Upper lobe of left lung (tissue), 6 donors: ENCODE results near the gene EXOC3L4. TPM values are rescaled to one million over a fixed set of nuclear protein-coding genes. Genes with fewer than 3 reads are reported as not detected.

Experiments used
- ATAC-seq, 2 donors: fragments of 200-7000 bp; cut with Tn5 transposase; one replicate each; pipeline ENCODE4 v1.9.1; 2022; ENCODE audit warnings: mild to moderate bottlenecking in 2 of 2, moderate library complexity in 2 of 2; ENCODE audit not compliant: low FRiP score in 2 of 2
- DNase-seq, 2 donors: peaks; one replicate each; pipeline ENCODE4 v3.0.0-alpha.2; 2019 to 2020
- H3K27ac ChIP-seq, 4 donors: fragments of 200-600 bp; sonication (generic); one replicate each; pipeline ENCODE4 v1.5.1; 2016 to 2019
- H3K27me3 ChIP-seq, 4 donors: fragments of 200-600 bp; sonication (generic); one replicate each; pipeline ENCODE4 v1.5.1; 2017 to 2019
- H3K36me3 ChIP-seq, 4 donors: fragments of 200-600 bp; sonication (generic); one replicate each; pipeline ENCODE4 v1.5.1; 2016 to 2019
- H3K4me1 ChIP-seq, 4 donors: fragments of 200-600 bp; sonication (generic); one replicate each; pipeline ENCODE4 v1.5.1; 2018 to 2019
- H3K4me3 ChIP-seq, 4 donors: fragments of 200-600 bp; sonication (generic); one replicate each; pipeline ENCODE4 v1.5.1; 2017 to 2019; ENCODE audit warnings: mild to moderate bottlenecking in 2 of 4, moderate library complexity in 1 of 4
- H3K9me3 ChIP-seq, 4 donors: fragments of 200-600 bp; sonication (generic); one replicate each; pipeline ENCODE4 v1.5.1; 2018 to 2019
- EP300 ChIP-seq, 4 donors: sonication (generic); formaldehyde crosslinking; IDR thresholded peaks; one replicate each; pipeline ENCODE4 v1.5.1; 2017; ENCODE audit warnings: antibody characterized with exemption in 4 of 4, control low read depth in 2 of 4
- POLR2A ChIP-seq, 4 donors: fragments of 450-650 bp; IDR thresholded peaks; one replicate each; pipeline ENCODE4 v1.5.1; 2016 to 2017; ENCODE audit warnings: antibody characterized with exemption in 4 of 4, mild to moderate bottlenecking in 2 of 4
- POLR2AphosphoS5 ChIP-seq, 2 donors: sonication (generic); formaldehyde crosslinking; IDR thresholded peaks; one replicate each; pipeline ENCODE4 v1.5.1; 2017; ENCODE audit warnings: antibody characterized with exemption in 2 of 2
- WGBS, 2 donors: methylation state at CpG; one replicate each; pipeline ENCODE4 v1.1.5; 2017 to 2018; 5-methylcytosine and 5-hydroxymethylcytosine counted together
- total RNA-seq, 6 donors: library from RNA; depleted of rRNA in 4 of 6; stranded (reverse); fragments of >200 nt in 4 of 6; gene quantifications; one replicate each; pipeline versions ENCODE4 v1.1.0 to v1.2.1, GENCODE V29; 2016 to 2021
- TF ChIP-seq, protein P1 (sequence below), 6 experiments: fragments of 450-650 bp in 4 of 6; fragments of 200-600 bp in 2 of 6; sonication (generic) in 2 of 6; IDR thresholded peaks; one replicate each; pipeline ENCODE4 v1.5.1; 2016 to 2019; ENCODE audit warnings: antibody characterized with exemption in 6 of 6
- donor health status: DM: no; HTN: no; CAD: no; lungs with moderate emphysema.
- donor health status: DM: no; HTN: yes; CAD: no; lungs with severe emphysema.

The EXOC3L4 gene
- total RNA-seq, 6 donors from 2014 or later, result 0.30 to 7.6 (median 2.9) TPM

DNA sequence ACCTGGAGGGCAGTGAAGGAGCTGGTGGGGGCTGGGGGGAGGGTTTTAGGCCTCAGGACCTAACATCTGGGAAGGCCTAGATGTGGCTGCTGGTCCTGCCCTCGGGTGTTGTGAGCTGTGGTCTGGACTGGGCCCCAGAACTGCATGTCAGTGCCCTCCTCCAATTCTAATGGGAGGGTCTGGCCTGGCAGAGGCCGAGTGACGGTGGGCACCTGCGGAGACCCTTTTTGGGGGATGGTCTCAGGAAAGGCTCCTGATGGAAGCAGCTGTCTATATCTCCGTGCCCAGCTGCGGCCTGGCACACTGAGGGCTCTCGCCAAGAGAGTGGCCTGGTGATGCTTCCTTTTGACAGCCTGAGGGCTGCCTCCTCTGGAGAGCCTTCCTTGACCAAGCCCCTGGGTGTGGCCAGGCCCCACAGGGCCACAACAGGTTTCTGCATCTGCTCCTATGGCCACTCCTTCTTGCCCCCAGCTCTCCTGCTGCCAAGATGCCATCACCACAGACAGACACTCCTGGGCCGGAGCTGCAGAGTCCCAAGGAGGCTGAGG, 5.3 kb downstream of the EXOC3L4 start:
- DNase-seq (peak in 1 of 2 donors; percentile 44), ATAC-seq (no peak)
- H3K4me1 ChIP-seq, result peaks cover 21 to 34% (median 26%) of the 10 kb centered on the region in 4 donors
- TF ChIP-seq, protein P1, sequence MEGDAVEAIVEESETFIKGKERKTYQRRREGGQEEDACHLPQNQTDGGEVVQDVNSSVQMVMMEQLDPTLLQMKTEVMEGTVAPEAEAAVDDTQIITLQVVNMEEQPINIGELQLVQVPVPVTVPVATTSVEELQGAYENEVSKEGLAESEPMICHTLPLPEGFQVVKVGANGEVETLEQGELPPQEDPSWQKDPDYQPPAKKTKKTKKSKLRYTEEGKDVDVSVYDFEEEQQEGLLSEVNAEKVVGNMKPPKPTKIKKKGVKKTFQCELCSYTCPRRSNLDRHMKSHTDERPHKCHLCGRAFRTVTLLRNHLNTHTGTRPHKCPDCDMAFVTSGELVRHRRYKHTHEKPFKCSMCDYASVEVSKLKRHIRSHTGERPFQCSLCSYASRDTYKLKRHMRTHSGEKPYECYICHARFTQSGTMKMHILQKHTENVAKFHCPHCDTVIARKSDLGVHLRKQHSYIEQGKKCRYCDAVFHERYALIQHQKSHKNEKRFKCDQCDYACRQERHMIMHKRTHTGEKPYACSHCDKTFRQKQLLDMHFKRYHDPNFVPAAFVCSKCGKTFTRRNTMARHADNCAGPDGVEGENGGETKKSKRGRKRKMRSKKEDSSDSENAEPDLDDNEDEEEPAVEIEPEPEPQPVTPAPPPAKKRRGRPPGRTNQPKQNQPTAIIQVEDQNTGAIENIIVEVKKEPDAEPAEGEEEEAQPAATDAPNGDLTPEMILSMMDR (IDR thresholded peaks at IDR 0.05), result no peak
- TF ChIP-seq POLR2A (IDR thresholded peaks at IDR 0.05) (no peak), POLR2AphosphoS5 (IDR thresholded peaks at IDR 0.05) (no peak), EP300 (IDR thresholded peaks at IDR 0.05) (no peak)
- WGBS, 2 donors, result 29 to 85% methylated on average over 1 to 8 of the region's 8 CpGs
- H3K9me3 ChIP-seq, result no peaks in the 10 kb centered on the region
- no peak overlapping the region for H3K27ac ChIP-seq
- no peak overlapping the region for H3K4me3 ChIP-seq
- no peaks in the 10 kb centered on the region for H3K36me3 ChIP-seq
- peaks cover 0 to 33% (median 19%) of the 10 kb centered on the region in 4 donors for H3K27me3 ChIP-seq

DNA sequence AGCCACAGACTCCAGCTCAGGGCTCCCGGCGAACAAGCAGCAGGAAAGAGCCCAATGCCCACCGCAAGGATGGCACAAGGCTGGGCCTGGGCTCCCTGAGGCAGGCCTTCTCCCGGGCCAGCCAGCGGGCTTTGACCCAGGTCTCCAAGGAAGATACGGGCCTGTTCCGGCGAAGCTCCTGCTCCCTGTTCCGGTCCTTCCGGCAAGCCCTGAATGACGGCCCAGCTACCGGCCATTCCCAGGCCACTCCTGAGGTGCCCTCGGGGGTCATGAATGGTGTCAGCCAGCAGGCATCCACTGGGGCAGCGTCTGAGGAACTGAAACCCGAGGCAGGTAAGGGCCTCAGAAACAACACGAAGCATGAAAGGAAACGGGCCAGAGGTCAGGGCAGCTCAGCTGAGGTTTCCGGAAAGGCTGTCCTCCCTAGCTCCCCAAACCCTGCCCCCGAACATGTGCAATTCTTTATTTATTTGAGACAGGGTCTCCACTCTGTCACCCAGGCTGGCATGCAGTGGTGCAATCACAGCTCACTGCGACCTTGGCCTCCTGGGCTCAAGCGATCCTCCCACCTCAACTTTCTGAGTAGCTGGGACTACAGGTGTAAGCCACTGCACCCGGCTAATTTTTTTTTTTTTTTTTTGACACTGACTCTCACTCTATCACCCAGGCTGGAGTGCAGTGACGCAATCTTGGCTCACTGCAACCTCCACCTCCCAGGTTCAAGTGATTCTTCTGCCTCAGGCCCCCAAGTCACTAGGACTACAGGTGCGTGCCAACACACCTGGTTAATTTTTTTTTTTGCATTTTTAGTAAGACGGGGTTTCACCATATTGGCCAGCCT, 6.0 kb downstream of the EXOC3L4 start:
- no peaks in the 10 kb centered on the region for H3K9me3 ChIP-seq
- WGBS, 2 donors, result 66 to 82% methylated on average over 12 to 24 of the region's 25 CpGs
- H3K4me3 ChIP-seq, result no peak overlapping the region
- peaks cover 26 to 37% (median 28%) of the 10 kb centered on the region in 4 donors for H3K4me1 ChIP-seq
- peak; percentile 47 to 72 for DNase-seq
- peaks cover 0 to 34% (median 20%) of the 10 kb centered on the region in 4 donors for H3K27me3 ChIP-seq
- no peaks in the 10 kb centered on the region for H3K36me3 ChIP-seq
- TF ChIP-seq, protein P1 (IDR thresholded peaks at IDR 0.05), result no peak
- TF ChIP-seq POLR2A (IDR thresholded peaks at IDR 0.05) (no peak), EP300 (IDR thresholded peaks at IDR 0.05) (no peak), POLR2AphosphoS5 (IDR thresholded peaks at IDR 0.05) (no peak)
- no peak overlapping the region for H3K27ac ChIP-seq
- no peak for ATAC-seq

DNA sequence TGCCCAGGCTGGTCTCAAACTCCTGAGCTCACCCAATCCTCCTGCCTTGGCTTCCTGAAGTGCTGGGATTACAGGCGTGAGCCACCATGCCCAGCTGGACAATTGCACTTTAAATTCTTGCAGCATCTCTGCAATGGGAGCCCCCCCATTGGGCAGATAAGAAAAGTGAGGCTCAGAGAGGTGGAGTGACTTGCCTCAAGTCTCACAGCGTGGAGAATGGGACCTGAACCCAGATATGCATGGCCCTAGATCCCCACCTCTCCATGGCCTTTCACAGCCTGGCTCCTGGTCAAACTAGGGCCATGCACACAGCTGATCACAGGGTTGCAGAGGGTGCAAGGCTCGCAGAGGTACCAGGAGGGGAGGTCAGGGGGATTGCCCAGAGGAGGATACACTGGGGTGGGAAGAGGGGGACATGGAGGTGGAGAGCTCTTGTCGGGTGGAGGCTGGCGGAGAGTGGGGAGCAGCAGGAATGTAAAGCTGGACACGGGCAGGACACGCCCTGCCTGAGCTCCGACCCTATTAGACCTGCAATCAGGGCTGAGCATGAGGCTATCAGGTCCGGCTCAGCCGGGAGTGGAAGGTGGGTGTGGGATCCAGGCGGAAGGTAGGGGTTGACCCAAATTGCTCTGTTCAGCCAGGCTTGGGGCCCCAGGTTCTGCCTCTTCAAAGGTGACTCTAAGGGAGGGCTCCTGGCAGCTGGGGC, 6.9 kb downstream of the EXOC3L4 start:
- 84 to 91% methylated on average over 11 of the region's 11 CpGs for WGBS, 2 donors
- H3K27me3 ChIP-seq, result peaks cover 0 to 34% (median 20%) of the 10 kb centered on the region in 4 donors
- H3K27ac ChIP-seq, result no peak overlapping the region
- TF ChIP-seq POLR2A (IDR thresholded peaks at IDR 0.05) (no peak), EP300 (IDR thresholded peaks at IDR 0.05) (no peak), POLR2AphosphoS5 (IDR thresholded peaks at IDR 0.05) (no peak)
- TF ChIP-seq, protein P1 (IDR thresholded peaks at IDR 0.05), result no peak
- peaks cover 26 to 38% (median 28%) of the 10 kb centered on the region in 4 donors for H3K4me1 ChIP-seq
- no peak overlapping the region for H3K4me3 ChIP-seq
- DNase-seq, result no peak
- no peaks in the 10 kb centered on the region for H3K36me3 ChIP-seq
- H3K9me3 ChIP-seq, result no peaks in the 10 kb centered on the region
- no peak for ATAC-seq

DNA sequence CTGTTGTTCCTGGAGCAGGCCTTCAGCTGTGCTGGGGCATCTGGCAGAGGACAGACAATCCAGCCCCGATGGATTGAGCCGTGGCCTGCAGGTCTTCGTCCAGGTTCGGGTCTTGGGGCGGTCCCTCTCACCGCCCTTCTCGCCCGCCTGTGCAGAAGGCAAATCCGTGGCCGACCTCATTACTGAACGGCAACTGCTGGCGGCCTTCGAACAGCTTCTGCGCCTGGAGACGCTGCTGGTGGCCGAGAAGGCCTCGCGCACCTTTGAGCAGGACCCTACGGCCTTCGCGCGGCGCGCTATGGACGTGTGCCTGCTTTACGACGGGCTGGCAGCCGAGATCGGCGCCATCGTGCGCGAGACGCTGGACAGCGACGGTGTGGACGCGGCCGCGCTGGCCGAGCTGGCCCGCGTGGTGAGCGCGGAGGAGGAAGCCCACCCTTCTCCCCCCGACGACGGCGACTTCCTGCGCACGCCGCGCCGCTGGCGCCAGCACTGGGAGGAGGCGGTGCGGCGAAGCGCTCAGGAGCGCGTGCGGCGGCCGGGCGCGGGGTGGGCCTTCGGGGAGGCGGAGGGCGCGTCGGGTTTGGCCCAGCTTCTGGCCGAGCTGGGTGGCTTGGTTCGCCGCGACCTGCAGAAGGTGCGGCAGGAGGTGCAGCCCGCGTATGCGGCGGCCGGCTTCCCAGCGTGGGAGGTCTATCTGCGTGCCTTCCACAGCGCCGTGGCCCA, 7.6 kb downstream of the EXOC3L4 start:
- H3K27ac ChIP-seq, result no peak overlapping the region
- H3K9me3 ChIP-seq, result no peaks in the 10 kb centered on the region
- TF ChIP-seq POLR2A (IDR thresholded peaks at IDR 0.05) (no peak), EP300 (IDR thresholded peaks at IDR 0.05) (no peak), POLR2AphosphoS5 (IDR thresholded peaks at IDR 0.05) (no peak)
- TF ChIP-seq, protein P1 (IDR thresholded peaks at IDR 0.05), result no peak
- no peaks in the 10 kb centered on the region for H3K36me3 ChIP-seq
- H3K27me3 ChIP-seq, result peaks cover 0 to 34% (median 20%) of the 10 kb centered on the region in 4 donors
- no peak overlapping the region for H3K4me3 ChIP-seq
- ATAC-seq (no peak), DNase-seq (peak in 1 of 2 donors; percentile 86)
- WGBS, 2 donors, result 25 to 70% methylated on average over 20 to 22 of the region's 85 CpGs
- peaks cover 26 to 38% (median 28%) of the 10 kb centered on the region in 4 donors for H3K4me1 ChIP-seq
